ENCODE data around the gene KBTBD8.

The KBTBD8 gene

DNA sequence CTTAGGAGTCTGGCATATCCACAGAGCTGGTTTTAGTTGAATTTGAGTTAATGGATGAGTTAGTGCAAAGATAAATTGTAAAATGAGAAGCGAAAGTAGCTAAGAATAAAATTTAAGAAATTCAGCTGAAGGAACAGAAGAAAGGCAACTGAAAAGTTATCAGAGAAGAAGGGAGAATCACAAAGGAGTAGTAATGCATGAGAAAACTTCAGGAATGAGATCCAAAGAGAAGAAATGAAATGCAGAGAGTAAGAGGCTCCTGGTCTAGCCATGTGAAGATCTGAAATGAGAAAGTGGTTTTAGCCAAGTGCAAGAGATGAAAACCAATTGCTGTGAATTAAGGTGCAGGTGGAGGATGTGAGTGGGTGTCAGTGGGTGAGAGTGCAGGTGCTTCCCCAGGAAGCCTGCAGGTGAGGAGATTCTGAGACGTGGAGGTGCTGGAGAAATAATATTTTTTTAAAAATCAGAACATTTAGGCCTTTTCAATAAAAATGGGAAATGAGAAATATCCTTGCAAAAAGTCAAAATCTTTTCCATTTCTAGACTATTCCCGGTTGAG lies 18.5 kb downstream of the KBTBD8 start:
- FAIRE-seq (peak; percentile 57), DNase-seq (ENCODE audit: insufficient read length) (no peak)
- TF ChIP-seq TAF1 (IDR thresholded peaks at IDR 0.05; ENCODE audit: borderline replicate concordance, low read depth, low read length), result no peak
- TF ChIP-seq POLR2AphosphoS5 (IDR thresholded peaks at IDR 0.05; ENCODE audit: low read depth, low read length), result no peak
- no peak for TF ChIP-seq POLR2A (IDR thresholded peaks at IDR 0.05; ENCODE audit: low read depth, low read length)

DNA sequence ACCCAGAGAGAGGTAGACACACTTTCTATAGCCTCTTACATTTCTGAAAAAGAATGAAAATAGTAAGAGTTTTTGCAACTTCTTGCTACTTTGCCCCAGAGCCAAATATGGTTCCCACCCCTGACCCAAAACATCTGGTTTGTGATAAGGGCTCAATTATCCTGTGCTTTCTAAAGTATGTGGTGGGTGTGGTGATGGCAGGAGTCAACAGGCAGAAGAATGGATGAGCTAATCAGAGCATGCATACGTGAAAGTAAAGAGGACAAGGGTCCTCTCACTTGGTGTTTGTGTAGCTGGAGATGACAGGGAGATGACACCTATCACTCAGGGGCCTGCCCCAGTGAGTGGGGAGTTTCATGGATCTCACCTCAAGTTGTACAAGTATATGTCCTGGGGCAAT lies 19.1 kb downstream of the KBTBD8 start:
- no peak for DNase-seq (ENCODE audit: insufficient read length)
- TF ChIP-seq POLR2AphosphoS5 (IDR thresholded peaks at IDR 0.05; ENCODE audit: low read depth, low read length), result no peak
- no peak for TF ChIP-seq POLR2A (IDR thresholded peaks at IDR 0.05; ENCODE audit: low read depth, low read length)
- TF ChIP-seq TAF1 (IDR thresholded peaks at IDR 0.05; ENCODE audit: borderline replicate concordance, low read depth, low read length), result no peak
- FAIRE-seq, result peak; percentile 66

DNA sequence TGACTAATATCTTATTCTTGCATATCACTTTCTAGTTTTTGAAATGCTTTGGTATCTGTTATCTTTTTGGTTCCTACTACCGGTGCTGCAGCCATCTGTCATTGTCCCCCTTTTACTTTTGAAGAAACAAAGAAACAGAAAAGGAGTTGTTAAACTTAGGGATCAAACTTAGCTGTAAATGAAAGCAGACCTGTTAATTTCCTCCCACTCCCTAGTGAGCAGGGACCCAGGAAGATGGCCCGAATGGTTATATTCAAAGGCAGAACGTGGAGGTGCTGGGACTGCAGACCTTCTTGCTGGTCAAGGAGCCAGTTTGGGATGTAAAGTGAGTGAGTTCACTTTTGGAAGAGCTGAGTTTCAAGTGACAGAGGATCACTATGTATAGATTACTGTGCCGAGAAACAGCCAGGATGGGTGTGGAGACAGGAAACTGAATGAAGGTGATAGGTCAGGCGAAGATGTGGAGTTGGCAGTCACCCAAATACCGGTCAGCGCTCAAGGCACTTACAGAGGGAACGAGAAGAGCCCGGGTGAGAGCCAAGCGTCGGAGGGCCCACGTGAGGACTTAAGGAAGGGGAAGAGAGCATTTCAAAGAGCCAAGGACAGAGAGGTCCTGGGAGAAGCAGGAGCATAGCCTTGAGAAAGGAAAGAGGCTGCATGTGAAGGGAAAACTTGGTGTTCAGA lies 20.1 kb downstream of the KBTBD8 start:
- TF ChIP-seq POLR2A (IDR thresholded peaks at IDR 0.05; ENCODE audit: low read depth, low read length) (no peak), TAF1 (IDR thresholded peaks at IDR 0.05; ENCODE audit: borderline replicate concordance, low read depth, low read length) (no peak), POLR2AphosphoS5 (IDR thresholded peaks at IDR 0.05; ENCODE audit: low read depth, low read length) (no peak)
- DNase-seq (ENCODE audit: insufficient read length) (no peak), FAIRE-seq (peak; percentile 78)

DNA sequence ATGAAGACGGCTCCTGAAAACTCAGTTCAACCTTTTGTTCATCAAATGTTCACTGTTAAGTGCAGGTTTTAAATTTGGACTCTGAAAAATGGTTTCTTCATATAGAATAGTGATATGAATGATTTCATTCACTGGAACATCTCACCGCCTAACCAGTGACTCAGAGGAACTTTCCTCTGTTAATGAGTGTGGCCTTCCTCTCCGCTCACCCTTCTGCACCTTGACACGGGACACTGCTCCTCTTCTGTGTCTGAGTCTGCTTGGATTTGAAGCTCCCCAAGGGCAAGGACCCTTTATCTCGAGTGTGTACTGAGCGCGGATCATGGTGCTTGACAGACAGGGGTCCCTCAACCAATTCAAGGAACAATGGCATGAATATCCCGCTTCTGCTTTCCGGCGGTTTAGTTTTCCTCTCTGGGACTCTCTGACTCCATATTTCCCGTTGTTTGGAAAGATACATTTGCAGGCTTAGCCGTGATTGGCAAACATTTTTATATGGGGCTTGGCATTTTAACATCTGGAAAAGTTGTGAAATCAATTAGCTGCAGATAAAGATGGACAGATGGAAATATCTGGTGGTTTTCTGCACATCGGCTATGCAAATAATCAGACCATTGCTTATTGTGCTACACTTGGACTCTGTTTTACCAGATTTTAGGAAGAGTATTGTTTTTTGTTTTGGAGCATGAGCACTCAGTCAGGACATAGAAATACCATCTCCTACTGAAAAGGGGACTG lies 20.9 kb downstream of the KBTBD8 start:
- DNase-seq (ENCODE audit: insufficient read length) (no peak), FAIRE-seq (peak; percentile 73)
- TF ChIP-seq POLR2A (IDR thresholded peaks at IDR 0.05; ENCODE audit: low read depth, low read length), result no peak
- no peak for TF ChIP-seq POLR2AphosphoS5 (IDR thresholded peaks at IDR 0.05; ENCODE audit: low read depth, low read length)
- no peak for TF ChIP-seq TAF1 (IDR thresholded peaks at IDR 0.05; ENCODE audit: borderline replicate concordance, low read depth, low read length)

DNA sequence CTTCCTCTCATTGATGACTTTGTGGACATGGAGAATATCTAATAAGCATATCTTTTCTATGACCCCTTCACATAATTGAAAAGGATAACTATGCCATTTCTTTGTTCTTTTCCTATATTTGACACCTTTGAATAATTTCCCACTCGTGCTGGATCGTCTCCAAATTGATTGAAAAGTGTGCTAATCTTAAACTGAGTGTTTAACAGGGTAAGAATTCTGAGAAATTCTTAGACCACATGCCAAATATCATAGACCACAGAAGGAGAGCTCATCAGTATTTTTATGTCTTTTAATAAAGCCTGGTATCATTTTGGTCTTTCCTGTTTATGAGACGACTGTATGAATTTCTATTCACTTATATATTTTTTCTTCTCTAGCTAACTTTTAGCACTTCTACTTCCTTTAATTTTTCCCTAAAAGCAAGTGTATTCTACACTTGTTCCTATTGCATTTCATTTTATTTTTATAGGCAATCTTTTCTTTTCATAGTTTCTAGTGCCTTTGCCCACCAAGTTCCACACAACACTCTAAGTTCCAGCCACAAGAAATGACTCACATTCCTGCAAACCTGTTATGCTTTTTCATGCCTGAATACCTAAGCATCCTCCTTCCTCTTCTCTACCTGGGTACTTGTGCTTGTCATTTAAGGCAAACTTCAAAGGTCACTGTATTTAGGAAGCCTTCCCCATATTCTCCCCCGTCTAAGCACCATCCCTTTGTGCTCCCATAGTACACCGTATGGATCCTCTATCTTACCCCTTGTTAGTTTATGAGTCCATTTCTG lies 30.1 kb downstream of the KBTBD8 start:
- no peak for FAIRE-seq
- TF ChIP-seq POLR2A (IDR thresholded peaks at IDR 0.05; ENCODE audit: low read depth, low read length) (no peak), TAF1 (IDR thresholded peaks at IDR 0.05; ENCODE audit: borderline replicate concordance, low read depth, low read length) (no peak)
- DNase-seq (ENCODE audit: insufficient read length), result no peak

DNA sequence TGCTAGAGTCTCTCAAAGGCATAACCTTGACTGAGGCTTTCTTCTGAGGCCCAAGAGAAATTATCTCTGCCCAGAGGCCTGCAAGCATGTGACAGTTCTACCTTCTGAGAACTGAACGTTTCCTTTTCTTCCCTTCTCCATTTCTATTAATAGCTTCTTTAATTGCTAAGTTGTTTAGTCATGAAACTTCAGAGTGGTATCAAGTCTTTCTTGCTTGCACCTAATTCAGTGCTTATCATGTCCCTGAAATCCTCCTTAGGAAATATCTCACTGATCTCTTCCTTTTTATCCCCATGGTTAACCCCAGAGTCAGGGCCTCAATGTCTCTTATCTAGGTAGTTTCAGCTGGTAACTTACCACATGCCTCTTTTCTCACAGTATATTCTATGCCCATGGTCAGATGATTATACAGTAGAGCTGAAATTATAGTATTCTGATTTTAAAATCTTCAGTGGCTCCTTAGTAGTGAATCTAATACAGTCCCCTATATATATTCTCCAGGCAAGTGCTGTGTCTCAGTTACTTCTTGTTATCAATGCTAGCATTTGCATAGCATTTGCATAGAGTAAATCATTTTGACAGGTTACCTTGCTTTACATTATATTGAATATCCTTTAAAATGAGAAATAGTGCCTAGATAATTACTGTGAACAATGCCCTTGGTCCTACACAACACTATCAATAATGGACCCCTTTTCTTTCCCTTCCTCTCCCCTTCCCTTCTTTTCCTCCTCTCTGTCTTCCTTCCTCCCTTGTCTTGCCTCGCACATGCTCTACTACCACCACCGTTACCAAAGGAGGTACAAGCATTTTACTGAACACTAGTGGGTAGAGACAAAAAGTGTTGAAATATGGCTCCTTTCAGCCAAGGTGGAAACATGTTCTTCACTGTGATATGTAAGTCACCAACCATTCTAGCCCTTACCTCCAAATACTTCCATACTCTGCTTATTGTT lies 33.0 kb downstream of the KBTBD8 start:
- peak; percentile 33 for FAIRE-seq
- TF ChIP-seq TAF1 (IDR thresholded peaks at IDR 0.05; ENCODE audit: borderline replicate concordance, low read depth, low read length) (no peak), POLR2A (IDR thresholded peaks at IDR 0.05; ENCODE audit: low read depth, low read length) (no peak), POLR2AphosphoS5 (IDR thresholded peaks at IDR 0.05; ENCODE audit: low read depth, low read length) (no peak)

DNA sequence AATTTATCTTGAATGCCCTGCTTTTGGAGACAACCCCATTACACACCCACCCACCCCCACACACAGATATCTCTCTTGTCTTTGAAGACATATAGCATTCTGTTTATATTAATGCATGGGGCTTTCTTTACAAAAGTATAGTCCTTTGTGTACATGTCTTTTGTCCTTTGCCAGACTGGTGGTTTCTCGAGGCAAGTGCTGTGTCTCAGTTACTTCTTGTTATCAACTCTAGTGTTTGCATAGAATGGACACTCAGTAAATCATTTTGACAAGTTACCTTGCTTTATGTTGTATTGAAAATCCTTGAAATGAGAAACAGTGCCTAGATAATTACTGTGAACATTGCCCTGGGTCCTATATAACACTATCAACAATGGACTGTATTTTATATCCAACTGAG lies 33.9 kb downstream of the KBTBD8 start:
- FAIRE-seq (no peak), DNase-seq (ENCODE audit: insufficient read length) (no peak)
- TF ChIP-seq POLR2AphosphoS5 (IDR thresholded peaks at IDR 0.05; ENCODE audit: low read depth, low read length) (no peak), TAF1 (IDR thresholded peaks at IDR 0.05; ENCODE audit: borderline replicate concordance, low read depth, low read length) (no peak), POLR2A (IDR thresholded peaks at IDR 0.05; ENCODE audit: low read depth, low read length) (no peak)

More for the DNA sequence above, 33.0 kb downstream of the KBTBD8 start:
- no peak for DNase-seq (ENCODE audit: insufficient read length)

DNA sequence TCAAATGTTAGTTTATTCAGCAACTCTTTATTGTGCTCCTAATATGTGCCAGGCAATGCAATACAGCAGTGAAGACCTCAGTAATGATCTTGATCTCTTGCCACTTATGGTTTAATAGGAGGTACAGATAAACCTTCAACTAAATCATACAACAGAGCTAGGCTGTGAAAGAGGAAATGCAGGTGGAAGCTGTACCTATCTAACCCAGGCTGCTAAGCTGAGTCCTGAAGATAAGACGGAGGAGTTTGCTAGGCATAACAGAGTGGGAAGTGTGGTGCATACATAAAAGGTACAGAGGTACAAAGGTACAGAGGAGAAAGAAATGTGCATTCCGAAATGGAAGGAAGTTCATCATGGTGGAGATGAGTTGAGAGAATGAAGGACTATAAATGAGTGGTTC lies 35.0 kb downstream of the KBTBD8 start:
- FAIRE-seq (no peak), DNase-seq (ENCODE audit: insufficient read length) (no peak)
- TF ChIP-seq POLR2A (IDR thresholded peaks at IDR 0.05; ENCODE audit: low read depth, low read length) (no peak), POLR2AphosphoS5 (IDR thresholded peaks at IDR 0.05; ENCODE audit: low read depth, low read length) (no peak), TAF1 (IDR thresholded peaks at IDR 0.05; ENCODE audit: borderline replicate concordance, low read depth, low read length) (no peak)

DNA sequence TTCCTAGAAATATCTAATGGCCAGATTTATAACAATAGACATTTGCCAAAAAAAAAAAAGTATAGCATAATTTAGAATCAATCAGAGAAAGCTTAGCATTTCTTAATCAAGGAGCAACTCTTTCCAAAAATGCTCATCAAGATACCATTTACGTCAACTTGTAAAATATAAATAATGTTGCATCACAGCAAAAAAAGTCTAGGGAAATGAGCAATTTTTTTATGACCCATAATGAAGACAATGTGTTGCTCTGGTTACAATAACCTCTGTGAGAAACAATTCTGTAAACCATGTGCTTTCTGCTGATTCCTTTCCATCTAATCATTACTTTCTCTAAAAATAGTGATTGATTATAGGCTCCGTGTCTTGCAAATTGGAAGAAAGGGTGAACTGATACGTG lies 36.3 kb downstream of the KBTBD8 start:
- TF ChIP-seq POLR2A (IDR thresholded peaks at IDR 0.05; ENCODE audit: low read depth, low read length) (no peak), TAF1 (IDR thresholded peaks at IDR 0.05; ENCODE audit: borderline replicate concordance, low read depth, low read length) (no peak), POLR2AphosphoS5 (IDR thresholded peaks at IDR 0.05; ENCODE audit: low read depth, low read length) (no peak)
- DNase-seq (ENCODE audit: insufficient read length) (no peak), FAIRE-seq (no peak)

DNA sequence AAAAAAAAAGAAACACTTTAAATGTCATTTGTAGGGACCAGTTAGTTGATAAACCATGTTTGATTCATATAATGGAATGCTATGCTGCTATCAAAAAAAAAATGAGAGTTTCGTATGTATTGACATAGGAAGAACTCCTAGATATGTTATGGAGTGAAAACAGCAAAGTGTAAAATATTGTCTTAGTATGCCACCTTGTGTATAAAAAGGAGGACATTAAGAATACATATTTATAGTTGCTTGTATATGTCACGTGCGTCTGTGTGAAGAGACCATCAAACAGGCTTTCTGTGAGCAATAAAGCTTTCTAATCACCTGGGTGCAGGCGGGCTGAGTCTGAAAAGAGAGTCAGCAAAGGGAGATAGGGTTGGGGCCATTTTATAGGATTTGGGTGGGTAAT lies 39.5 kb downstream of the KBTBD8 start:
- TF ChIP-seq POLR2A (IDR thresholded peaks at IDR 0.05; ENCODE audit: low read depth, low read length) (no peak), POLR2AphosphoS5 (IDR thresholded peaks at IDR 0.05; ENCODE audit: low read depth, low read length) (no peak), TAF1 (IDR thresholded peaks at IDR 0.05; ENCODE audit: borderline replicate concordance, low read depth, low read length) (no peak)
- FAIRE-seq, result no peak
- DNase-seq (ENCODE audit: insufficient read length), result no peak
